Ovary (tissue), 9 donors: ENCODE results near the gene REPS2. TPM values are rescaled to one million over a fixed set of nuclear protein-coding genes. Genes with fewer than 3 reads are reported as not detected.

Experiments
- DNase-seq, 5 donors: peaks; one replicate each; pipeline ENCODE4 v3.0.0-alpha.2; 2019 to 2020
- H3K27ac ChIP-seq, 2 donors: fragments of 200-600 bp; one replicate each; pipeline versions ENCODE4 v1.5.1 to v1.8.0; 2019 to 2022
- H3K27me3 ChIP-seq: fragments of 200-600 bp; one replicate; pipeline ENCODE4 v1.8.0; 2022
- H3K36me3 ChIP-seq: fragments of 200-600 bp; sonication (generic); one replicate; pipeline ENCODE4 v1.5.1; 2019
- H3K4me1 ChIP-seq: one replicate; pipeline ENCODE4 v1.8.1; 2013; ENCODE audit warnings: mild to moderate bottlenecking, moderate library complexity; ENCODE audit not compliant: insufficient read depth
- H3K4me3 ChIP-seq: fragments of 200-600 bp; sonication (generic); one replicate; pipeline ENCODE4 v1.5.1; 2017
- H3K9me3 ChIP-seq, 2 donors: fragments of 200-600 bp in 1 of 2; sonication (generic) in 1 of 2; one replicate each; pipeline versions ENCODE4 v1.5.1 to v1.8.1; 2013 to 2019; ENCODE audit warnings: mild to moderate bottlenecking in 1 of 2, moderate library complexity in 1 of 2
- CTCF ChIP-seq, 3 donors: fragments of 450-650 bp in 2 of 3; fragments of 200-600 bp in 1 of 3; IDR thresholded peaks; one replicate each; pipeline versions ENCODE4 v1.5.1 to v1.8.0; 2016 to 2022; ENCODE audit warnings: antibody characterized with exemption in 3 of 3, mild to moderate bottlenecking in 1 of 3
- EP300 ChIP-seq: sonication (generic); formaldehyde crosslinking; IDR thresholded peaks from one replicate; pipeline ENCODE4 v1.6.1; 2017; ENCODE audit warnings: antibody characterized with exemption
- POLR2A ChIP-seq: fragments of 450-650 bp; IDR thresholded peaks from one replicate; pipeline ENCODE4 v1.6.1; 2017; ENCODE audit warnings: antibody characterized with exemption, mild to moderate bottlenecking, moderate library complexity
- WGBS, 3 donors: extraction: QIAGEN DNeasy Blood & Tissue Kit in 1 of 3; methylation state at CpG; one replicate each; pipeline versions ENCODE4 v1.1.5 to v1.1.7; 2013 to 2017; 5-methylcytosine and 5-hydroxymethylcytosine counted together
- intact Hi-C, 4 donors: fragments of 100-400 bp; cut with DNase I; formaldehyde crosslinking; loops; one replicate each; pipeline versions ENCODE4 v1.11.0 to v1.15.1; 2022 to 2023
- polyA plus RNA-seq, 2 donors: library from polyadenylated mRNA; stranded (reverse); fragments of 200-250 nt in 1 of 2; fragments of 350-450 nt in 1 of 2; fragmentation: Illumina TruSeq in 1 of 2; extraction: RNeasy Lipid Tissue Mini Kit (QIAGEN cat#74804) in 1 of 2; gene quantifications; one replicate each; pipeline ENCODE4 v1.2.3, GENCODE V29; 2013 to 2014
- total RNA-seq, 7 donors: library from RNA; depleted of rRNA in 2 of 7; stranded (reverse); fragments of >200 nt in 2 of 7; fragmentation: NEBNext Ultra II Directional in 3 of 7; extraction: Animal tissue kit (Norgen Biotek cat#: 25700) in 3 of 7; gene quantifications; one replicate each; pipeline versions ENCODE4 v1.1.0 to v1.2.4, GENCODE V29; 2016 to 2023
- donor health status: DM: no; HTN: no; CAD: no; lungs with moderate emphysema.
- donor health status: DM: no; HTN: no; CAD: no.
- donor health status: Bipolar disorder and iron deficiency.
- donor health status: DM: yes; HTN: yes; CAD: no.
- donor health status: DM: no; HTN: no; CAD: no.
- donor health status: DM: yes; HTN: yes; CAD: no.

The REPS2 gene
- total and polyA plus RNA-seq, 9 donors, result 2.1 to 25.8 (median 15.2) TPM

GRCh38 chrX:17077361-17077760, 130.9 kb downstream of the REPS2 start:
- Histone ChIP-seq H3K4me3 (no peak overlapping the region), H3K4me1 (no peaks in the 10 kb centered on the region), H3K36me3 (no peaks in the 10 kb centered on the region), H3K27ac (no peak overlapping the region), H3K27me3 (no peaks in the 10 kb centered on the region), H3K9me3 (no peaks in the 10 kb centered on the region)
- WGBS, 3 donors, result 74 to 82% (median 79%) methylated on average over 6 of the region's 6 CpGs
- no peak for TF ChIP-seq POLR2A
- TF ChIP-seq EP300, result no peak
- no peak for DNase-seq
- intact Hi-C loops, result no loop called here

DNA sequence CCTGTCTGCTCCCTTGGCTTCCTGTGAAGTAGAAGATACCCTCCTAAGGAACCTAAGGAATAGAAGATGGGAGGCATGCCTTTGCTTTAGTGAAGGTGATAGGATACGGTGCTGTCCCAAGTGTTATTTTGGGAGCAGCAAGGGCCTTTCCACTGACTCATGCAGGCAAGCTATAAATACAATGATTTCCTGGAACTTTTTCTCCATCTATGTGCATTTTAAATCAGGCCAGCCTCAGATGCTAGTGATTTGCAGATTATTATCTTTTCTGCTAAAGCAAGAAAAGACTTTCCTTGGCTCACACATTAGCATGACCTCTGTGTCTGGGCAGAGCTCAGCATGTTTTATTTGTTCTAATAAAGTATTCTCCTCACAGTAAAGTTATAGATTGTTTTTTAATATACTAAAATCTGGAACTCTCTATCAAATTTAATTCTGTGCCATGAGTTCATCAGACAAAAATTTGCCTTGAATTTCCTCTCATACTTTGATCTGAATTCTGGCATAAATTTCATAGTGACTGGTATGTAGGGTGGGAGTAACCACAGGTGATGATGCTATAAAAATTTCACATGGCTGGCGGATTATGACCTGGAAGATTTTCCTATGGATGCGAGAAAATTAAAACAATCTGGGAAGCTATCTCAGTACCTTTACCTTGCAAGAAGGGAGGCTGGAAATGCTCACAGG, 131.7 kb downstream of the REPS2 start:
- DNase-seq, result no peak
- 58 to 70% (median 61%) methylated on average over 3 of the region's 3 CpGs for WGBS, 3 donors
- H3K4me1 ChIP-seq, result no peaks in the 10 kb centered on the region

DNA sequence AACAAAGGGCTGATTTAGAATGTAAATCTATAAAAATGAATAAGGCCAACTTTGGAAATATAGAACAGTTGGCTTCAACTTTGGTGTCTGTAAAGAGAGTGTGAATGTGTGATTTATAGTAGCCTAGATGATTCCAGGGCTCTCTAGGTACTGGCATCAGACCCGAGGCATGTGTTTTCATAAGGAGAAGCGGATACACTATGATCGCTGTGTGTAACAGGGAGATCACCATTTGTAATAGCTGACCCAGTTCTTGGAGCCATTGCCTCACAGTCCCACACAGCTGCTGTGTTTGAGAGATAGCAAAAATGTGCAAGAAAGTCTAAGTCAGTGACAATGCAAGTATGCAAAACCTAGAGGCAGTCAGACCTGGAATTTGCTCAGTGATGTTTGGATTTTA, 135.1 kb downstream of the REPS2 start:
- Histone ChIP-seq H3K9me3 (no peaks in the 10 kb centered on the region), H3K27me3 (no peaks in the 10 kb centered on the region), H3K27ac (no peak overlapping the region), H3K4me1 (no peaks in the 10 kb centered on the region), H3K4me3 (no peak overlapping the region), H3K36me3 (no peaks in the 10 kb centered on the region)
- 57 to 76% (median 67%) methylated on average over 3 of the region's 3 CpGs for WGBS, 3 donors
- DNase-seq, result no peak
- intact Hi-C loops, result no loop called here
- no peak for TF ChIP-seq POLR2A
- no peak for TF ChIP-seq CTCF (IDR thresholded peaks at IDR 0.05)
- TF ChIP-seq EP300, result no peak

More for the DNA sequence above, 131.7 kb downstream of the REPS2 start:
- Histone ChIP-seq H3K27ac (no peak overlapping the region), H3K36me3 (no peaks in the 10 kb centered on the region), H3K9me3 (no peaks in the 10 kb centered on the region), H3K4me3 (no peak overlapping the region), H3K27me3 (no peaks in the 10 kb centered on the region)
- TF ChIP-seq CTCF (IDR thresholded peaks at IDR 0.05) (no peak), EP300 (no peak), POLR2A (no peak)
- intact Hi-C loops, result no loop called here

- no peaks in the 10 kb centered on the region for H3K4me1 ChIP-seq
- H3K36me3 ChIP-seq, result no peaks in the 10 kb centered on the region
- H3K4me3 ChIP-seq, result no peak overlapping the region
- no peak for TF ChIP-seq CTCF (IDR thresholded peaks at IDR 0.05)
- TF ChIP-seq POLR2A, result no peak
- TF ChIP-seq EP300, result no peak
- DNase-seq, result no peak
- no peak overlapping the region for H3K27ac ChIP-seq
- WGBS, 3 donors, result 49 to 65% (median 55%) methylated on average over 2 of the region's 2 CpGs
- no peaks in the 10 kb centered on the region for H3K27me3 ChIP-seq
- no peaks in the 10 kb centered on the region for H3K9me3 ChIP-seq
- intact Hi-C loops, result no loop called here
These were observed 135.5 kb downstream of the REPS2 start for GRCh38 chrX:17081968-17082367.

- WGBS, 3 donors, result 53 to 69% (median 56%) methylated on average over 7 of the region's 7 CpGs
- DNase-seq, result no peak
These were observed 136.4 kb downstream of the REPS2 start for GRCh38 chrX:17082831-17083230.

More at GRCh38 chrX:17082831-17083230, 136.4 kb downstream of the REPS2 start:
- intact Hi-C loops, result no loop called here
- Histone ChIP-seq H3K9me3 (no peaks in the 10 kb centered on the region), H3K27me3 (no peaks in the 10 kb centered on the region), H3K4me1 (no peaks in the 10 kb centered on the region), H3K36me3 (no peaks in the 10 kb centered on the region), H3K27ac (no peak overlapping the region), H3K4me3 (no peak overlapping the region)
- no peak for TF ChIP-seq EP300
- no peak for TF ChIP-seq POLR2A
- TF ChIP-seq CTCF (IDR thresholded peaks at IDR 0.05), result no peak
